GM12891 (cell line): ENCODE measurements around the gene FLT1.

Experiments
- POLR2A ChIP-seq: IDR thresholded peaks from 2 replicates; pipeline ENCODE4 v1.6.1; 2011; ENCODE audit warnings: low read depth, low read length, control low read depth
- POLR2AphosphoS5 ChIP-seq: IDR thresholded peaks from 2 replicates; pipeline ENCODE4 v1.6.1; 2011; ENCODE audit warnings: low read depth, low read length, control low read depth

DNA sequence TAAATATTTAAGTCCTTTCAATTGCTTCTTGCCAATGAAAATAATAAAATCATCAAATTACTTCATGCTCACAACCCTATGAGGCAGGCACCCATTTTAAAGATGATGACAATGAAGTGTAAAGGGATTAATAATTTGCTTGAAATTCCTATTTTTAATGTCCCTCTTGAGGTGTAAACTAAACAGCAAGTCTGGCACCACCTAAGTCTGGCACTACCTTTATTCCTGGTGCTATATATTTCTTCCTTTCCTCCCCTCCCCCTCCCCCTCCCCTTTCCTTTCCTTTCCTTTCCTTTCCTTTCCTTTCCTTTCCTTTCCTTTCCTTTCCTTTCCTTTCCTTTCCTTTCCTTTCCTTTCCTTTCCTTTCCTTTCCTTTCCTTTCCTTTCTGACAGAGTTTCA, 42.2 kb downstream of the FLT1 start:
- TF ChIP-seq POLR2AphosphoS5: no peak
- no peak for TF ChIP-seq POLR2A
